HCT116 (cell line): ENCODE results near the gene PRPSAP1.

Experiments used
- SIN3A ChIP-seq: IDR thresholded peaks from 2 replicates; pipeline ENCODE4 v1.6.1; 2012; ENCODE audit warnings: low read depth
- TF ChIP-seq, protein P1 (sequence below): IDR thresholded peaks from 2 replicates; pipeline ENCODE4 v1.6.1; 2012; ENCODE audit warnings: low read depth

- TF ChIP-seq, protein P1, sequence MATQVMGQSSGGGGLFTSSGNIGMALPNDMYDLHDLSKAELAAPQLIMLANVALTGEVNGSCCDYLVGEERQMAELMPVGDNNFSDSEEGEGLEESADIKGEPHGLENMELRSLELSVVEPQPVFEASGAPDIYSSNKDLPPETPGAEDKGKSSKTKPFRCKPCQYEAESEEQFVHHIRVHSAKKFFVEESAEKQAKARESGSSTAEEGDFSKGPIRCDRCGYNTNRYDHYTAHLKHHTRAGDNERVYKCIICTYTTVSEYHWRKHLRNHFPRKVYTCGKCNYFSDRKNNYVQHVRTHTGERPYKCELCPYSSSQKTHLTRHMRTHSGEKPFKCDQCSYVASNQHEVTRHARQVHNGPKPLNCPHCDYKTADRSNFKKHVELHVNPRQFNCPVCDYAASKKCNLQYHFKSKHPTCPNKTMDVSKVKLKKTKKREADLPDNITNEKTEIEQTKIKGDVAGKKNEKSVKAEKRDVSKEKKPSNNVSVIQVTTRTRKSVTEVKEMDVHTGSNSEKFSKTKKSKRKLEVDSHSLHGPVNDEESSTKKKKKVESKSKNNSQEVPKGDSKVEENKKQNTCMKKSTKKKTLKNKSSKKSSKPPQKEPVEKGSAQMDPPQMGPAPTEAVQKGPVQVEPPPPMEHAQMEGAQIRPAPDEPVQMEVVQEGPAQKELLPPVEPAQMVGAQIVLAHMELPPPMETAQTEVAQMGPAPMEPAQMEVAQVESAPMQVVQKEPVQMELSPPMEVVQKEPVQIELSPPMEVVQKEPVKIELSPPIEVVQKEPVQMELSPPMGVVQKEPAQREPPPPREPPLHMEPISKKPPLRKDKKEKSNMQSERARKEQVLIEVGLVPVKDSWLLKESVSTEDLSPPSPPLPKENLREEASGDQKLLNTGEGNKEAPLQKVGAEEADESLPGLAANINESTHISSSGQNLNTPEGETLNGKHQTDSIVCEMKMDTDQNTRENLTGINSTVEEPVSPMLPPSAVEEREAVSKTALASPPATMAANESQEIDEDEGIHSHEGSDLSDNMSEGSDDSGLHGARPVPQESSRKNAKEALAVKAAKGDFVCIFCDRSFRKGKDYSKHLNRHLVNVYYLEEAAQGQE, result no peak
- no peak for TF ChIP-seq SIN3A
These were observed 92.1 kb downstream of the PRPSAP1 start for GRCh38 chr17:76261421-76262215.
